GM04504 (cell line): ENCODE results near the gene TAS2R3.
A peak's percentile ranks its signal among the peaks of the same experiment; 100 is the strongest.
"Not testable (repeated sequence)": the region's sequence is repeated elsewhere in the genome, so short reads cannot be mapped to it uniquely, and the experiment has no call there.

ENCODE experiments used
- DNase-seq: peaks from one replicate; pipeline ENCODE4 v3.0.0-alpha.2; 2012; ENCODE audit warnings: low read depth

TAS2R3 gene, protein sequence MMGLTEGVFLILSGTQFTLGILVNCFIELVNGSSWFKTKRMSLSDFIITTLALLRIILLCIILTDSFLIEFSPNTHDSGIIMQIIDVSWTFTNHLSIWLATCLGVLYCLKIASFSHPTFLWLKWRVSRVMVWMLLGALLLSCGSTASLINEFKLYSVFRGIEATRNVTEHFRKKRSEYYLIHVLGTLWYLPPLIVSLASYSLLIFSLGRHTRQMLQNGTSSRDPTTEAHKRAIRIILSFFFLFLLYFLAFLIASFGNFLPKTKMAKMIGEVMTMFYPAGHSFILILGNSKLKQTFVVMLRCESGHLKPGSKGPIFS

DNA sequence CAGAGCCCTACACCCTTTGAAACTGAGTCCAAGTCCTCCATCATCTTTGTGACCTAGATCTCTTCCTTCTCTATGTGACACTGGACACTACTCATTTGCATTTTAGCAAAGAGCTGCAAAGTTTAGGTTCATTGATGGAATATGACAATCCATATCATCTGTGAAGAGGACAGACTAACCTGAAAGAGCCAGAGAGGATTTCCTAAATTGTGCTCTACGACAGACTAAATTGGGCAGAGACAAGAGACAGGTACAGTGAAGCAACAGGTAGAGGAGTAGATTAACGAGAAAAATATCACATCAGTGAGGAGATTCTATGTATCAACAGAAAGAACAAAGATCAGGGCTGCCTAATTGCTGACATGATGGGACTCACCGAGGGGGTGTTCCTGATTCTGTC is at the start of gene TAS2R3:
Gene TAS2R3 (plus strand): TSS at position 301 of the 400 bp plus-strand sequence. CDS start 62 bp downstream, at position 363.
- DNase-seq, result no peak

DNA sequence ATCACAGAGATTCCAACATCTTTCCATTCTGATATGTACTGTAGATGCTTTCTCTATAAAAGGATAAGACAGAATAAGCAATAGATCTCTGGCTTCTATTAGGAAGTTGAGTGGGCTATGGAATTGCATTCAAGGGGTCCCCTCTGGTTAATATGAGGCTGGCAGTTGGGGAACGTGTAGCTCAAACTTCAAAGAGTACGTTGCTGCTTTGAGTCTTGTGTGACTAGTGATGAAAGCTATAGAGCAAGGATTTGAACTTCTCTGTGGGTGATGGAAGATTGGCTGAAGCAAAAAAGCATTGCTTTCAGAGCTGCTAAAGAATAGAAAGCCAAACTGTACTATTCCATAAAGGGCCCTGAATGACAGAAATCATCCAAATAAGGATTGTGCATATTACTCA is 49.3 kb upstream of the TAS2R3 start:
- DNase-seq, result no peak

DNA sequence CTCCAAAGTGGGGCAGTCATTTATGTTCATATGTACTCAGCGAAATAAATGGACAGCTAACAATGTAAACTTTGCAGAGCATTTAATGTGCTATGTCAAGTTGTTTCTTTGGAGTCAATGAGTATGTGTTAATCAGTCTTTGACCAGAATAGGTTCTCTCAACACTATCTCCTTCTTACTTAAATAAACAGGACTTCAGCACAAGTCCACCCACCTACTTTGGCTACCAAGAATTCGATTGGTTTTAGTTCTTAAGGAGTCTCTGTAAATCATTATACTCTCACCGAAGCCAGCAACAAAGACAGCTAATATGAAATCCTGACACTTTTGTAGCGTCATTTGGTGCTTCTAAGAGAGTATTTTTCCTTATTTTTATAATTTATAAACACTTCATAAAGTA is 48.9 kb upstream of the TAS2R3 start:
- no peak for DNase-seq

DNA sequence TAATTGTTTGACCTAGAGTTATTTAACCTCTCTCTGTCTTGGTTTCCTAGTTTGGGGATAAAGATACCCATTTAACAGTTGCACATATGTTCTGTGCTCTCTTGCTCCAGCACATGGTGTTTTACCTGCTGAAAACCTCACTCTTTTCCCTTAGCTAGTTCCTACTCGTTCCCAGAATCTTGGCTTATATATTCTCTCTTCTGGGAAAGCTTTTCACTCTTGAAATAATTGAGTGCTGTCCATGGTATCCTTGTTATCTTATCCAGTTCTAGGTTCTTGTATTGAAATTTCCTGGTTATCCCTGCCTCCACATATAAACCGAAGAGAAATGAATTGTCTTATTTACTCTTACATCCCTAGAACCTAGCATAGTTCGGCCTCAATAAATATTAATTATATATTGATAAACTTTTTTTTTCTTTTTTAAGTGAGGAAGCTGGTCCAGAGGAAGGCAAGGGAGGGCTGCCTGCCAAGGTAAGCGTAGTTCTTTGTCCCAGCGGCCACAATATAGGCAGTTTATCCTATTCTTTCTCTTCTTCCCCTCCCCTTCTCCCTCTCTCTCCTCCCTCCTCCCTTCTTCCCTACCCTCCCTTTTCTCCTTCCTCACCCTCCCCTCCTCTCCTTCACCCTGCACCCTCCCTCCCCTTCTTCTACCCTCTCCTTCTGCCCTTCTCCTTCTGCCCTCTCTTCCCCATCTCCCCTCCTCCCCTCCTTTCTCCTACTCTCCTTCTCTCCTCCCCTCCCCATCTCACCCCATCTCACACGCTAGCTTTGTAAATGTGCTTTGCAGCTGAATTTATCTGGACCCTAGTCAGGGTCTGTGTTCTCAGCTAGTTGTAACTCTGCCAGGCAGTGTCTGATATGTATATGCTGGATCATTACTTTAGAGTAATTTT is 47.9 kb upstream of the TAS2R3 start:
- DNase-seq, result no peak

DNA sequence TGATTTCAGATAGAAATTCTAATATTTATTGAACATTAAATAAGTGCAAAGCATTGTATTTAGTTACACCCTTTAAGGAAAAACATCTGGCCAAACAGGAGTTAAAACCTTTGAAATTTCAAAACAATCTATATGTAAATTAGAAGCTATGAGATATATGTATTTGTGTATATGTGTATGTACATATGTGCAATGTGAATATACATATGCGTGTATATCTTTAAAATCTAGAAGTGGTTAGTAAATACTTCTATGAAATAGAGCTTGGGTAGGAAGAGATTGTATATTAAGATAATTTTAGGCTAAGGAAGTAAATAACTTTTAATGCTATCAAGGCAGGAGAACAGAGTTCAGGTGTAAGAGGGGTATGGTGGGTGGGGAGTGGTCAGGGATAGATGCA is 46.4 kb upstream of the TAS2R3 start:
- no peak for DNase-seq

GRCh38 chr7:141722529-141722928 is 41.4 kb upstream of the TAS2R3 start:
- DNase-seq, result no peak

DNA sequence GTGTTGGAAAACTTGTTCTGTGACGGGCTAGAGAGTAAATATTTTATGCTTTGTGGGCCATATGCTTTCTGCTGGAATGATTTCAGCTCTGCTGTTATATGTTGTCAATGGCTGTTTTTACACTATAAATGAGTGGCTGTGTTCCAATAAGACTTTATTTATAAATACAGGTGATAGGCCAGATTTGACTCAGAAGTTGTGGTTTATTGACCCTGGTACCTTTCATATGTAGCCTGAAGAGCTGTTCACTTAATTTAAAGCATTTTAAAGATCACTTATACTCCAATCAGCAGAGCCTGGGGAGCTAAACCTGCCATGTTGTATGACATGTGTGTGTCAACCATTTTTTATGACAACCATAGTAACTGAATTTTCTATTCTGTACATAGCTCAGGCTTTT is 34.9 kb upstream of the TAS2R3 start:
- DNase-seq, result no peak

DNA sequence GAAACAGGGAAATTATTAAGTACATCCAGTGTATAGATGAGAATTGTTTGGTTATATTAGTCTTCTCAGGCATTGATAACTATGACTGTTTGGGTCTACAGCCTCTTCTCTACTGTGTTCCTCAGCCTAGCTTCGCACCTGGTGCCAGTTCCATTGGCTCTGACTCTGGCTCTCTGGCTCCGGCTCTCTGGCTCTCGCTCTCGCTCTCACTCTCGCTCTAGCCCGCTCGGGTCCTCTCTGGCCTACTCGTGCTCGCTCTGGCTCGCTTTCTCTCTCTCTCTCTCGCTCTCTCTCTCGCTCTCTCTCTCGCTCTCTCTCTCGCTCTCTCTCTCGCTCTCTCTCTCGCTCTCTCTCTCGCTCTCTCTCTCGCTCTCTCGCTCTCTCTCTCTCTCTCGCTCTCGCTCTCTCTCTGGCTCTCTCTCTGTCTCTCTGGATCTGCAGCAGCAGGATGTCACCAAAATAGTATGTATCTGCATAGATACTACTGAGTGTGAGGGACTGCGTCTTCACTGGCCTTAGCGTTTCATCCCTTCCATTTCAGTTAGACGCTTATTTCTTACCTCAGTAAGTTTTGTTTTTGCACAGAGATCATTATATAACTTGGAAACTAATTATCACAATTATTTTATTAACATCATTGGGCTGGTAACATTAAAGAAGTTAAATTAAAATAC is 32.3 kb upstream of the TAS2R3 start:
- DNase-seq, result no peak

- no peak for DNase-seq
These were observed 26.6 kb upstream of the TAS2R3 start for GRCh38 chr7:141737118-141737835.

- peak; percentile 92 for DNase-seq
These were observed 25.9 kb upstream of the TAS2R3 start, which contains the start of gene SSBP1 for GRCh38 chr7:141737836-141738591. Gene SSBP1 (plus strand): TSS chr7:141738358. CDS start chr7:141739167, 809 bp downstream.

DNA sequence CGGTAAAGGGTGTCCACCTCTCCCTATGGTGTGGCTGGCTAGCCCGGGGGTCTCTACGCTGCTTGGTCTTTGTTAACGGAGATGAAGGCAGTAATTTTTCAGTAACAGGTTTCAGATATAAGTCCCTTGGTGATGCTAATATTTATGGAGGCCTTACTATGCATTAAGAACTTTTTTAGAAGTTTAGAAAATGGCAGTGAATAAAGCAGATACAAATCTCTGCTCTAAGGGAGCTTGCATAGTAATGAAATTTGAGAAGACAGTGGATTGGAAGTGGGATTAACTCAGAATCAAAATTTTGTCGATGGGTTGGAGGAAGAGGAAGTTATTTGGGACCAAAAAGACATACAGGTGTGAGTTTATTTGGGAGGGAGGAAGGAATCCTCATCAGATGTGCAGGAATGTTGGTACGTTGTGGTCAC is 25.3 kb upstream of the TAS2R3 start:
- no peak for DNase-seq

GRCh38 chr7:141739250-141739649 is 24.6 kb upstream of the TAS2R3 start:
- no peak for DNase-seq

DNA sequence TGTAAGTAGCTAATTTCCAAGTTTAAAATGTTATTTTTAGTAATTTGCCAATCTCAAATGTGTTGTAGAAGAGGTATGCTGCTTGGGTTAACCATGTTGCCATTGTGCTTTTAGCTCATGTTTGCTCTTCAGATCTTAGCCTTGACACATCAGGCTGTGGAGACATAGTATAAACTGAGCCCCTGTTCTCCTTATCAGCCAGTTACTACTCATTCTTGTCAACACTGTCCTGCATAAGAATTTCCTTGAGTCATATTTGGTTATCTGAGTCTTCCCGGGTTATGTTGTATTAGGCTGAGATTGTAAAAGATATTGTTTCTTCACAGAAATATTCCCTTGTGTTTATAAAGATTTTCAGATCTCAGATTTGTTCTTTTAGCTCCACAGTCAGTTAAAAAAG is 21.7 kb upstream of the TAS2R3 start:
- DNase-seq, result no peak

DNA sequence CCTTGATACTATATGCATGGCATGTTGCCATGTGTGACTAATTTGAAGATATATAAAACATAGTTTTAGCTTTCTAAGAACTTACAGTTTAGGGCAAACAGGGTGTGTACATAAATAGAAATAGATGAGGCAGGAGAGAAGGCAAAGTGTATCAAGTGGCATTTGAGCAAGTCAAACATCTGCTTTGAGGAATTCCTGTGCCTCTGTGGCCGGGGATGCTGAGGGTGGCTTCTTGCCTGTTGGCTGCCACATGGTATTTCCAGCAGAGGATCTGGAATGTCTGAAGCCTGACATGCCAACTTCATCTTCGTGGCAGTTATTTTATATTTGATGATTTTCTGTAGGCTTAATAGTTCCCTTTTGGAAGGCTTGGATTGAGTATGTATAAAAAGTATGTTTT is 19.8 kb upstream of the TAS2R3 start:
- DNase-seq, result no peak

GRCh38 chr7:141748396-141748795 is 15.5 kb upstream of the TAS2R3 start:
- no peak for DNase-seq

- not testable (repeated sequence) for DNase-seq
These were observed 12.0 kb upstream of the TAS2R3 start for GRCh38 chr7:141751904-141752303.

DNA sequence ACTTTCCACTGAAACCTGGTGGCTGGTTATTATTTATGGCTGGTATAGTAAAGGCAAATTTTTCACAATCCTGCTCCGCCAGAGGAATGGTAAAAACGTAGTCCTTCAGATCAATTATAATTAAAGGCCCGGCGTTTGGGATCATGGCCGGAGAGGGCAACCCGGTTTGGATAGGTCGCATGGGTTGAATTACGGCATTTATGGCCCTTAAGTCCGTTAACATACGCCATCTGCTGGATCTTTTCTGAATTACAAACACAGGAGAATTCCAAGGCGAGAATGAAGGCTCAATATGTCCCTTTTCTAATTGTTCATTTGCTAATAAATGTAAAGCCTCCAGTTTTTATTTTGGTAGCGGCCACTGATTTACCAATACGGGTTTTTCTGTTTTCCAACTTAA is 11.3 kb upstream of the TAS2R3 start:
- no peak for DNase-seq

GRCh38 chr7:141754939-141755338 is 9.0 kb upstream of the TAS2R3 start:
- DNase-seq, result no peak

DNA sequence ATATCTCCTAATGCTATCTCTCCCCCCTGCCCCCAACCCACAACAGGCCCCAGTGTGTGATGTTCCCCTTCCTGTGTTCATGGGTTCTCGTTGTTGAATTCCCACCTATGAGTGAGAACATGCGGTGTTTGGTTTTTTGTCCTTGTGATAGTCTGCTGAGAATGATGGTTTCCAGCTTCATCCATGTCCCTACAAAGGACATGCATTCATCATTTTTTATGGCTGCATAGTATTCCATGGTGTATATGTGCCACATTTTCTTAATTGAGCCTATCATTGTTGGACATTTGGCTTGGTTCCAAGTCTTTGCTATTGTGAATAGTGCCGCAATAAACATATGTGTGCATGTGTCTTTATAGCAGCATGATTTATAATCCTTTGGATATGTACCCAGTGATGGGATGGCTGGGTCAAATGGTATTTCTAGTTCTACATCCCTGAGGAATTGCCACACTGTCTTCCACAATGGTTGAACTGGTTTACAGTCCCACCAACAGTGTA is 6.2 kb downstream of the TAS2R3 start:
- DNase-seq, result not testable (repeated sequence)

DNA sequence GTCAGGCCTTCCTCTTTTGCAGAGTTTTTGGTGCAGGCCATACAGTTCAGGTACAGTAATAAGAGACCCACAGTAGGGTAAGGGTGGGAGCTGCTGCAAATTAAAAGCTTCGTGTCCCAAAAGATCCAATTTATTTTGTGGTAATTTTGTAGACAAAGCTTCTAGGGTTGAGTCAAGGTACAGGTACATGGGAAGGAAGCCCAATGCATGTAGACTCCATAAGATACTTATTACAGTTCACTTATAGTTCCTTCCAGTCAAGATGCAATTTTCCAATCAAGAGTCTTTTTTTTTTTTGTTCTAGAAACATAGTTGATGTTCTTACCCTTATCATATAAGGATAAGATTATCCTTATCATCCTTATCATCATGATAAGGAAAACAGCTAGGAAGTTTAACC is 12.5 kb downstream of the TAS2R3 start, which contains the start of gene TAS2R4:
Gene TAS2R4 (plus strand): TSS at position 301 of the 400 bp plus-strand sequence. CDS start 1,815 bp downstream, outside the sequence.
- DNase-seq, result no peak
